Activated T-cell treated with anti-CD3 and anti-CD28 coated beads for 24 hours (primary cell): ENCODE data around the gene ZNHIT6.
"Not testable (repeated sequence)": the region's sequence is repeated elsewhere in the genome, so short reads cannot be mapped to it uniquely, and the experiment has no call there.

Source experiments
- DNase-seq: peaks from one replicate; pipeline ENCODE4 v3.0.0-alpha.2; 2020; ENCODE audit warnings: low read depth

Gene ZNHIT6

DNA sequence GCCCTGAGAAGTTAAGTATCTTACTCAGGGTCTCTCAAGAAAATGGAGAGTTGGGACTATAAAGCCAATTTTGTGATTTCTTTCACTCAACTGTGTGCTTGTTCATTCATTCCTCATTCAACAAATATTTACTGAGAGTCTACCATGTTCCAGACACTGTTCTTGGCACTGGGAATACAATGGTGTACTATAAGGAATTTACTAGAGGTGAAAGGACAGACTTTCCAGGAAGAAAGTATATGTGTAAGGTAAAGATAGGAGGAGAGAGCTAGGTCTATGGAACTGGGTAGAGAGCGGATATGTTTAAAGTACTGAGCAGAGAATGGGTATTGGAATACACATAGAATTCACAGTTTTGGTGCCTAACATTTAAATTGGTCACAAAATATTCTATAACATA lies 42.3 kb downstream of the ZNHIT6 start:
- DNase-seq: no peak

GRCh38 chr1:85663382-85663781 lies 44.9 kb downstream of the ZNHIT6 start:
- DNase-seq: no peak

- no peak for DNase-seq
Observed at GRCh38 chr1:85661767-85662166, 46.5 kb downstream of the ZNHIT6 start.

DNA sequence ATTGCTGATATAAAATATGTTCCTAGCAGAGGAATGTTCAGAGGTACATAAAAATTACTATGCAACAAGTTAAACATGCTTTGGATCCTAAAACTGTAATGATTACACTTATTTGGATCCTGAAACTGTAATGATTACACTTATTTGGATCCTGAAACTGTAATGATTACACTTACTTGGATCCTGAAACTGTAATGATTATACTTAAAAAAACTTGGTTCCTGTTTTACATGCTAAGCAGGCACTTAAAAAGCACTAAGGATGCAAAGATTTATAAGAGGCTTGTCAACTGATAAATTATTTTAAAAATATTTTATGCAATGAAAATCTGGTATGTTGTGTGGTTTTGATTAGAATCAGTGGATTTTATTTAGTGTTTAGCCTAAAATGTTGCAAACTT lies 47.7 kb downstream of the ZNHIT6 start:
- DNase-seq: no peak

DNA sequence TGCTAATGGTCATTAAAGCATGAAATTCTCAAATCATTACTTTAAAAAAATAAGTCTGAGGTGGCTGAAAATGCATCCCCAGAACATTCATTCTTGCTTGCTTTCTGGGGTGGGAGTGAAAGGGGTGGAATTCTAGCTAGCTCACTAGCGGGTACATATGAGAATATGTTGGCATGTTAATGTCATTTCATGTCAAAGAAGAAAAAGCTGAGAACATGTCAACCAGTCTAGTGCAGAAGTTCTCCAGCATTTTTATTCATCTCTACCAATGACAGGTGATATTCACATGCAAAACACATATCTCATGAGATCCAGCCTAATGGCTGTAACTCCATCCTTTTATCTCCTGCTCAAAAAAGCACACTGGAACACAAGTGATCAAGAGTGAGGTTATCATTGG lies 49.1 kb downstream of the ZNHIT6 start:
- DNase-seq: no peak

DNA sequence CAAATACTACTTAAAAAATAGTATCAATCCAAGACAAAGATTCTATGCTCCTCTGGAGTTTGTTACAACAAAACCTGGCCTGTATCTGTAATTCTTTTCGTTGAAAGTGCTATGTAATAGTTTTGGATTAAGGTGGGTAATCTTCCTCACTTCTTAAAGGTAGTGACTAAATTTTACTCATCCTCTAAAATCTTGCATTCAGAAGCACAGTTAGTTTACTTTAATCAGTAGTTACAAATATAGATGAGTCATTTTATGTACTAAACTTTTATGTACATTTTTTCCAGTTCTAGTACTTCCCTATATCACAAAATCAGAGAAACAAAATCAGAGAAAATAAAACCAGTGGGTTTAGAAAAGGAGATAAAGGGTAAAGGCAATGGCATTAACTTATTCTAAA lies 51.3 kb downstream of the ZNHIT6 start:
- DNase-seq: no peak

GRCh38 chr1:85656256-85656655 lies 52.0 kb downstream of the ZNHIT6 start:
- DNase-seq: no peak

DNA sequence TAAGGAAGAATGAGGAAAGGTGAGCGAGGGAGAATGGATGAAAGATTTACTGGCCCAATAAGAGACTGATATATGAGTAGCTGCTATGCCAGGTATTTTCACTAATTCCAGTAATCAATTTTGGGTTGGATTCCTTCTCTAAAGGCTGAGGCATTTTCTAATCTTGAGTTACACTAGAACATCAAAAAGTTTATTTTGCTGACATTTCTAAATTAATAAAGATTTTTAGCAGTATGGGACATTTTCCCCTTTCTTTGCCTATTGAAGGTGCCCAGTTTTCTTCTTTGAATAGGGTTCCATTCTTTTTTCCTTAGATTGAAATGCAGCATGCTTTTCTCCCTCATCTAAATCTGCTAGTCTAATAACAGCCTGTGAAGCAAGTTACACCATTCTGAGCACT lies 52.9 kb downstream of the ZNHIT6 start:
- no peak for DNase-seq

DNA sequence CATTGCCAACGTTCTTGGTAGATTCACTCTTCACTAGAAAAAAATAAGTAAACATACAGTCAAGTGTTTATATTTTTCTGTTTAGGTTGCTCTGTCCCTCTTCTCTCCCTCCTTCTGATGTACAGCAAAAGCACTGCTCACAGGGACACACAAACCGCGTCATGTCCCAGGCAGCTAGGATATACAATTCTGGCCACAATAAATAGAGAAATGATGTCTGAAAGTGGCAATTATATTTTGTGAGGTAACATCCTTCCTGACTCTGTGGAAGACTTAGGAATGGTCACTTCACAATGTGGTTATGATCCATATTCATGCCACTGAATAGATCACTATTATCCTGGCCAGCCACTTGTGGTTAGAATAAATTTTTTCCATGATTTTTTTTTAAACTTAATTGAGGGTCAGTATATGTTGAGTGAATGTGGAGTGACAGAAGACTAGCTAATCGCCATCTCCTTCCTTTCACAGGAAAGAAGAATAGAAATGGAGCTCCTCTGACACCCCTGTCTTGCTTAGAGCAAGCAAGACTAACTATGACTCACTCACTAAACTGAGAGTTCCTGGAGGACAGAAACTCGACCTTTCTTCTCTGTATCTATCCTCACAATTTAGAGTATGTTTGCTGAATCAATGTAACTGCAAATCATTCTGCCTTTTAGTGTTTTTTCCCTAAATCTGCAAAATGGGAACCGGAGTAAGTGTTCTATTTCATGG lies 54.0 kb downstream of the ZNHIT6 start:
- DNase-seq: no peak

- no peak for DNase-seq
Observed at GRCh38 chr1:85652327-85652726, 55.9 kb downstream of the ZNHIT6 start.

GRCh38 chr1:85650645-85651044 lies 57.6 kb downstream of the ZNHIT6 start:
- no peak for DNase-seq

- DNase-seq: no peak
Observed at GRCh38 chr1:85649591-85649990, 58.6 kb downstream of the ZNHIT6 start.

GRCh38 chr1:85641598-85642556 lies 66.4 kb downstream of the ZNHIT6 start:
- DNase-seq: not testable (repeated sequence)

DNA sequence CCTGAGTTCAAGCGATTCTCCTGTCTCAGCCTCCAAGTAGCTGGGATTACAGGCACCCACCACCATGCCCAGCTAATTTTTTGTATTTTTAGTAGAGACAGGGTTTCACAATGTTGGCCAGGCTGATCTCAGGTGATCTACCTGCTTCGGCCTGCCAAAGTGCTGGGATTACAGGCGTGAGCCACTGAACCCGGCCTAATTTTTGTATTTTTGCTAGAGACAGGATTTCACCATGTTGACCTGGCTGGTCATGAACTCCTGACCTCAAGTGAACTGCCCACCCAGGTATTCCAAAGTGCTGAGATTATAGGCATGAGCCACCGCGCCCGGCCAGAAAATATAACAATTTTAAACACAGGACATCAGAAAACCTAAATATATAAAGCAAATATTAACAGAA lies 68.3 kb downstream of the ZNHIT6 start:
- DNase-seq: not testable (repeated sequence)

GRCh38 chr1:85638412-85638811 lies 69.8 kb downstream of the ZNHIT6 start:
- no peak for DNase-seq

DNA sequence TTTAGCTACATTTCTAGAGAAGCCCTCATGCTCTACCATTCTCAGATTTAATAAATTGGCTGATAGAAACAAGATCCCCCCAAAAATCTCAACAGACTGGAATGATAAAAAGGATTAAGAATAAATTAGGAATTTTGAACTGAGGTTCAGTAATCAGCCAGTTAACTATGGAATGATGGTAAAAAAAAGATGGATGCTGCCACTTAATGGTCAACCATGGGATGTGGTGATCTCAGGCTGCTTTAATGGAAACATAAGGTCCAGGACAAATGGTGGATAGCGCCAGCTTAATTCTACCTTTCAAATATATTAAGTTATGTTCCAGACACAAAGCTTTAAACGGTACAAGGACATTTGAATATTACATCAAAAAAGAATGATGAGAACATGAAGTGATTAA lies 77.7 kb downstream of the ZNHIT6 start:
- DNase-seq: no peak

- DNase-seq: no peak
Observed at GRCh38 chr1:85629532-85629920, 78.7 kb downstream of the ZNHIT6 start.

GRCh38 chr1:85628791-85629531 lies 79.3 kb downstream of the ZNHIT6 start:
- no peak for DNase-seq

DNA sequence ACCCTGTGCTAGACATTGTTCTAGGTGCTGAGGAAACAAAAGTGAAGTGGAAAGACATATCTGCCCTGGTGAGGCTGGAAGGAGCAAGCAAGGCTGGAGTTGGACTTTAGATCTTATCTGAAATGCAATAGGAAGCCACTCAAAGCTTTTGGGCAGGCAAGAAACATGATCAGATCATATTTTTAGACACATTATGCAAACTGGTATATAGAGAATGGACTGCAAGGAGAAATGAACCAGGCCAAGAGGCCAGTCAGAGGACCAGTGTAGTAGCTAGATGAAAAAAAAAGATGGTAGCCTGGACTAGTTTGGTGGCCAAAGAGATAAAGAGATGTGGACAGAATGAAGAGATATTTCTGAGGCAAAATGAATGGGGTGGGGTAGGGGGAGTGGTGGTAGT lies 81.4 kb downstream of the ZNHIT6 start:
- DNase-seq: no peak

- no peak for DNase-seq
Observed at GRCh38 chr1:85624361-85624760, 83.9 kb downstream of the ZNHIT6 start.

- DNase-seq: no peak
Observed at GRCh38 chr1:85623061-85623471, 85.2 kb downstream of the ZNHIT6 start.

DNA sequence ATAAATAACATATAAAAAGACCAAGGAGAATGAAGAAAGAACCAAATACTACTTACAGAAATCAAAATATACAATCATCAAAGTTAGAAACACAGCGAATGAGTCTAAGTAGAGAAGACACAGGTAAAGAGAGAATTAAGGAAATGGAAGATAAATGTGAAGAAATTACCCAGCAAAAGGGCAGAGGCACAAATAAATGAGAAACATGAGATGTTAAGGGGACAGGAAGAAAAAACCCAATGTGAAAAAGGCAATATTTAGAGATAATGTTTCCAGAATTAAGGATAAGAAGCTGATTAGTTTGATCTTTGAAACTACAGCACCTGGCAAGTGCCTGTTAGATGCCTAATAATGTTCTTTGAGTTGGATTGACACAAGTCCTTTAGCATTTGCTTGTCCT lies 86.8 kb downstream of the ZNHIT6 start:
- DNase-seq: no peak
